ENCODE data around the gene PHACTR1.

- TF ChIP-seq CTCF (IDR thresholded peaks at IDR 0.05; ENCODE audit: low read length) = no peak
- TF ChIP-seq EZH2 (IDR thresholded peaks at IDR 0.05; ENCODE audit: borderline replicate concordance, low read length) = no peak
Observed at GRCh38 chr6:13220266-13220665, 503.7 kb downstream of the PHACTR1 start.

Measured in OCI-LY1 (cell line).